Neural cell (in vitro differentiated cells): Measurements from ENCODE around the gene GRN.

Experiments
- MXI1 ChIP-seq: fragments of 450-650 bp; conservative IDR thresholded peaks from 2 replicates; pipeline ENCODE4 v1.6.1; 2014; ENCODE audit warnings: antibody characterized with exemption, mild to moderate bottlenecking; ENCODE audit not compliant: poor library complexity, severe bottlenecking
- RAD21 ChIP-seq: fragments of 450-650 bp; conservative IDR thresholded peaks from 2 replicates; pipeline ENCODE4 v1.6.1; 2014; ENCODE audit warnings: antibody characterized with exemption, mild to moderate bottlenecking, moderate library complexity
- TF ChIP-seq, protein P1 (sequence below): fragments of 450-650 bp; IDR thresholded peaks from 2 replicates; pipeline ENCODE4 v1.5.1; 2014; ENCODE audit warnings: antibody characterized with exemption, mild to moderate bottlenecking, moderate library complexity; ENCODE audit not compliant: poor library complexity, severe bottlenecking

DNA sequence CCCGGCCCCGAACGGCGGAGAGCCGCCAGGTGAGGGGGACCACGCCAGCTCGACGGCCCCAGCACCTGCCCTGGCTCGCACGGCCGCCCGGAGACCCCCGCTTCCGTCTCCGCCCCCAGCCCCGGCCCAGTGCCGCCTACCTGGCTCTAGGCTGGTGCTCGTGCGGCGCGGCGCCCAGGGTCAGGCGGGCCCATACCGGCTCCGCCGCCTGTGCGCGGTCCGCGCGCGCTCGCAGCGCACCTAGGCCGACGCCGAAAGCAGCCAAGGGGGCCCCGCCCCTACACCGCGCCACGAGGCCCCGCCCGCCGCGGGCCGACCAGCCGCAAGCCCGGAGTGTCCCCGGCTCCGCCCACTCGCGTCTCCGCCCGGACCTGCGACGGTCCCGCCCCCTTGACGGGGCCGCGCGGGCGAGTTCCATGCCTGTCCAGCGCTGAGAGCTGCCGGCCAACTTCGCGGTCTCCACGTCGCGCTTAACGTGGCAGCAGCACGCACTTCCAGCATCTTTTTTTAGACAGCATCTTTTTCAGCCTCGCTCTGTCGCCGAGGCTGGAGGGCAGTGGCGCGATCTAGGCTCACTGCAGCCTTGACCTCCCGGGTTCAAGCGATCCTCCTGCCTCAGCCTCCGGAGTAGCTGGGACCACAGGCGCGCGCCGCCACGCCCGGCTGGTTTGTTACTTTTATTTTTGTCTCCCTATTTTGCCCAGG, 20.4 kb upstream of the GRN start, which contains the start of gene SLC25A39:
- TF ChIP-seq RAD21 (peak; percentile 60), MXI1 (peak; percentile 90)
- TF ChIP-seq, protein P1, sequence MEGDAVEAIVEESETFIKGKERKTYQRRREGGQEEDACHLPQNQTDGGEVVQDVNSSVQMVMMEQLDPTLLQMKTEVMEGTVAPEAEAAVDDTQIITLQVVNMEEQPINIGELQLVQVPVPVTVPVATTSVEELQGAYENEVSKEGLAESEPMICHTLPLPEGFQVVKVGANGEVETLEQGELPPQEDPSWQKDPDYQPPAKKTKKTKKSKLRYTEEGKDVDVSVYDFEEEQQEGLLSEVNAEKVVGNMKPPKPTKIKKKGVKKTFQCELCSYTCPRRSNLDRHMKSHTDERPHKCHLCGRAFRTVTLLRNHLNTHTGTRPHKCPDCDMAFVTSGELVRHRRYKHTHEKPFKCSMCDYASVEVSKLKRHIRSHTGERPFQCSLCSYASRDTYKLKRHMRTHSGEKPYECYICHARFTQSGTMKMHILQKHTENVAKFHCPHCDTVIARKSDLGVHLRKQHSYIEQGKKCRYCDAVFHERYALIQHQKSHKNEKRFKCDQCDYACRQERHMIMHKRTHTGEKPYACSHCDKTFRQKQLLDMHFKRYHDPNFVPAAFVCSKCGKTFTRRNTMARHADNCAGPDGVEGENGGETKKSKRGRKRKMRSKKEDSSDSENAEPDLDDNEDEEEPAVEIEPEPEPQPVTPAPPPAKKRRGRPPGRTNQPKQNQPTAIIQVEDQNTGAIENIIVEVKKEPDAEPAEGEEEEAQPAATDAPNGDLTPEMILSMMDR = peak; percentile 20
